VCaP (cell line): ENCODE measurements around the gene NBPF1.
A peak's percentile ranks its signal among the peaks of the same experiment; 100 is the strongest.
"Not testable (repeated sequence)": the region's sequence is repeated elsewhere in the genome, so short reads cannot be mapped to it uniquely, and the experiment has no call there.

Experiments used
- H3K27ac ChIP-seq: fragments of 450-650 bp; 2 replicates; pipeline ENCODE4 v1.5.1; 2017
- TF ChIP-seq, protein P1 (sequence below): fragments of 450-650 bp; conservative IDR thresholded peaks from 2 replicates; pipeline ENCODE4 v1.5.1; 2017; ENCODE audit warnings: mild to moderate bottlenecking, moderate library complexity

The NBPF1 gene

DNA sequence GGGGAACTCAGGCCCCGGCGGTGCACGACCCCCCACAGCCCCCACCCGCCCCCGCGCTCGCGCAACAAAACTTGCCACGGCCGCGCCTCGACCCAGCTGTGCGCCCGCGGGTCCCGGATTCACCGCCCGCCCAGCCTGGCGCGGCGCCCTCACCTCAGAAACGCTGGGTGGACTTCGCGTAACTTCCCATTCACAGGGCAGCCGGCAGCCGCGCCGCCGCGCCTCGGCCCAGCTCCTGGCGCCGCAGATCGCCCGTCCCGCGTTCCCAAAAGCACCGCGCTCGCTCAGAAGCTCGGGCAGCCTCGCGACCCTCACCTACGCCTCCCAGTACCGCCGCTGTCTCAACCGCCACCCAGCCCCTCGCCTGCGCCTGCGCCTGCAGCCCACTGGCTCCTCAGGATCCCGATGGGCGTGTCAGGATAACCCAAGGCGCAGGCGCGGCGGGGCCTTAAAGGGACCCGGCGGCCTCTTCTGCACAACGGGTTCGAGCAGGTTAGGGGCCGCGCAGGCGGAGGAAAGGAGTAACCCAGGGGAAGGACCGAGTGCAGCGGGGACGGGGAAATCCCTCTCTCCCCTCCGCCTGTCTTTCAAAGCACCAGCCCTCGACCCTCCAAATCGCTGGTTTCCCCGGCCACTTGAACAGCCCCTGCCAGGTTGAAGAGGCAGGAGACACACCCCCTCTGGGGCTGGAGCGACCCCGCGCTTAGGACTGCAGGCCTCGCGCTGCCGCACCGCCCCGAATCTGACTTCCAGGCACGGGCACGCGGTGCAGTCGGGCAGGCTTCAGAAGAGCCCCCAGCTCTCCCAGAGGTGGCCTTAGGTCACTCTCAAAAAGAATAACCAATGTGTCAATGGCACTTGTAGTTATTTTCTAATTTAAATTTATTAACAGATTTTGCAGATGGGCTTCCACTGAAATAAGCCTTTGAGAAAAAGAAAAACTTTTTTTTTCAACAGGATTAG lies at the start of gene NBPF1:
Gene NBPF1, minus strand, starts transcription at position 380 of the 963 bp plus-strand sequence.
- TF ChIP-seq, protein P1, sequence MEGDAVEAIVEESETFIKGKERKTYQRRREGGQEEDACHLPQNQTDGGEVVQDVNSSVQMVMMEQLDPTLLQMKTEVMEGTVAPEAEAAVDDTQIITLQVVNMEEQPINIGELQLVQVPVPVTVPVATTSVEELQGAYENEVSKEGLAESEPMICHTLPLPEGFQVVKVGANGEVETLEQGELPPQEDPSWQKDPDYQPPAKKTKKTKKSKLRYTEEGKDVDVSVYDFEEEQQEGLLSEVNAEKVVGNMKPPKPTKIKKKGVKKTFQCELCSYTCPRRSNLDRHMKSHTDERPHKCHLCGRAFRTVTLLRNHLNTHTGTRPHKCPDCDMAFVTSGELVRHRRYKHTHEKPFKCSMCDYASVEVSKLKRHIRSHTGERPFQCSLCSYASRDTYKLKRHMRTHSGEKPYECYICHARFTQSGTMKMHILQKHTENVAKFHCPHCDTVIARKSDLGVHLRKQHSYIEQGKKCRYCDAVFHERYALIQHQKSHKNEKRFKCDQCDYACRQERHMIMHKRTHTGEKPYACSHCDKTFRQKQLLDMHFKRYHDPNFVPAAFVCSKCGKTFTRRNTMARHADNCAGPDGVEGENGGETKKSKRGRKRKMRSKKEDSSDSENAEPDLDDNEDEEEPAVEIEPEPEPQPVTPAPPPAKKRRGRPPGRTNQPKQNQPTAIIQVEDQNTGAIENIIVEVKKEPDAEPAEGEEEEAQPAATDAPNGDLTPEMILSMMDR = no peak

DNA sequence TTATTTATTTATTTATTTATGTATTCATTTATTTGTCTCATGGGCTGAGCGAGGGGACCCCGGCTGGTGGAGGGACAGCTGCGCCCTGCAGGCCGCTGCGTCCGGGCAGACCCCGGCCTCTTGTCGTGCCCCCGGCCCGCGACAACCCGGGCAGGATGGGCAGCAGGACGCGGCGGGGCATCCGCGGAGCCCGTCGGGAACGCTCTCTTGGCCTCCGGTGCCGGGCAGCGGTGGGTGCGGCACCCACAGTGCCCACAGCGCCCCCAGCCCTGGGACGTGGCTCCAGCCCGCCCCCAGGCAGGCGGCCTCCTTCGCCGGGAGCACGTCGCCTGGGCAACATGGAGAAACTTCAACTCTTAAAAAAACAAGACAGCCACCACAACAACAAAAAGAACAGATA lies 44.9 kb upstream of the NBPF1 start:
- not testable (repeated sequence) for H3K27ac ChIP-seq

More for the DNA sequence above, at the start of gene NBPF1:
- peak within 1 kb of the TSS; percentile 88 for H3K27ac ChIP-seq

DNA sequence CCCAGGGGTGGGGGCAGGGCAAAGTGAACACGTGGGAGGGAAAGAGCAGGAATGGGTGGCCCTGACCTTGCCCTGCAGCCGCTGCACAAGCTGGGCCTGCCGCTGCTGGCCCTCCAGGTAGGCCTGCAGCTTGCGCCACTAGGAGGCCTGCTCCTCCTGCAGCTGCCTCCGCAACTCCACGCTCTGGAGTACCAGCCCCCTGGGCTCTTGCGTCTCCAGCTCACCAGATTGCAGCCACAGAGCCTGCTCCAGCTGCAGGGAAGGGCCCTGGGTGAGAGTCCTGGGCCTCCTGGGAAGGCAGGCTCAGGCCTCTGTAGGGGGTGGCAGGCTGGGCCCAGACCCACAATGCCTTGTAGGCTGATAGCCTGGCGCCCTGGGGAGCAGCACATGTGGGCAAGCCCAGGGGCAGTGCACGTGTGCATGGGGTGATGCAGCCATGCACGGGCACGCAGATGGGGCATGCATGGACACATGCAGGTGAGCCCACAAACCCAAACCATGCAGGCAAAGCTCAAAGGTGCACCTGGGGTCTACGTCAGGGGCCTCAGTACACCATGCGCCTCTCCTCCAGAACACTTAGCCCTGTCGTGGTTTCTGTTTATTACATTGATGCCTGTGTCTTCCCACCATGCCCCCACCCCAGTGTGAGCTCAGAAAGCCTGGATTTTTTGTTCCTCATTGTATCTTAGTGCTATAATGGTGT lies 43.8 kb upstream of the NBPF1 start:
- not testable (repeated sequence) for H3K27ac ChIP-seq

DNA sequence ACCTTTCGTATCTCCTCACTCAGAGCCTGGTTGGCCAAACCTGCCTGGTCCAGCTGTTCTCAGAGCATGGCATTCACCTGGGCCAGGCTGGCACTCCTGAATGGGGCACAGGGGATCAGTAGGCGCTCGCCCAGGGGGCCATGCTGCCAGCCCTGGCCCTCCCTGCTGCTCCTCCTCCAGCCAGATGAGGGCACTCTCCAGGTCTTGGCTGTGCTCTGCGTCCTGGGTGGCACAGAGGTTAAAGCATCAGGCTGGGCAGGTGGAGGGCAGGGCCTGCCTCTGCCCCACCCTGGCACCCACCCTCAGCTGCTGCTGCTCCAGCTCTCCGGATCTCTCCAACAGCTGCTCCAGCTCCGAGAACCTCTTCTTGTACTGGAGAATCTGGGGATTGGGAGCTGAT lies 43.2 kb upstream of the NBPF1 start:
- not testable (repeated sequence) for H3K27ac ChIP-seq

DNA sequence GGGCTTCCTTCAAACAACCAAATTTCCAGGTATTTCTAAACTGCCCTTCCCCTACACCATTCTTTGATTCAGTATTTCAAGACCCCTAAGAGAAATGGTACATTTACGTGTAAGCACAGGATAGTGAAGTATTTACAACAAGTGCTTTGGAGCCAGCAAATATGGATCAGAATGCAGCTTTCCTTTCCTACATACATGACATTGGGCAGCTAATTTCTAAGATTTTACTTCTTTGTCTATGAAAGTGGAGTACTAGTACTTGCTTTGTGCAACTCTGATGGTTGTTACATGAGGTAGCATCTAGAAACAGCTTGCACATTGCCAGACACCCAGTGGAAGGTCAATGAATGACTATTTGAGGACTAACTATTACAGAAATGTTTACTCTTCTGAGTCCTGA lies 38.2 kb upstream of the NBPF1 start:
- not testable (repeated sequence) for H3K27ac ChIP-seq
- TF ChIP-seq, protein P1 = 0 out of 2 replicates have a peak, but pooled peaks have one; percentile 28

DNA sequence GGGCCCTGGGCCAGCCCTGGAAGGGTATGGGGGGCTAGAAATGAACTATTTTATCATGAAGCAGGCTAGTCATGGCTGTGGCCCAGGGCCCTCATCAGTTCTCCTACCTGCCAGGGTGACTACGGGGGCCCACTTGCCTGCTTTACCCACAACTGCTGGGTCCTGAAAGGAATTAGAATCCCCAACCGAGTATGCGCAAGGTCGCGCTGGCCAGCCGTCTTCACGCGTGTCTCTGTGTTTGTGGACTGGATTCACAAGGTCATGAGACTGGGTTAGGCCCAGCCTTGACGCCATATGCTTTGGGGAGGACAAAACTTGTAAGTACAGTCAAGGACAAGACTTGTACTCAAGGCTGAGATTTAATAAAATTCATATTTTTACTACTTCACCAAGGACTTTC lies 36.6 kb upstream of the NBPF1 start:
- H3K27ac ChIP-seq = not testable (repeated sequence)

DNA sequence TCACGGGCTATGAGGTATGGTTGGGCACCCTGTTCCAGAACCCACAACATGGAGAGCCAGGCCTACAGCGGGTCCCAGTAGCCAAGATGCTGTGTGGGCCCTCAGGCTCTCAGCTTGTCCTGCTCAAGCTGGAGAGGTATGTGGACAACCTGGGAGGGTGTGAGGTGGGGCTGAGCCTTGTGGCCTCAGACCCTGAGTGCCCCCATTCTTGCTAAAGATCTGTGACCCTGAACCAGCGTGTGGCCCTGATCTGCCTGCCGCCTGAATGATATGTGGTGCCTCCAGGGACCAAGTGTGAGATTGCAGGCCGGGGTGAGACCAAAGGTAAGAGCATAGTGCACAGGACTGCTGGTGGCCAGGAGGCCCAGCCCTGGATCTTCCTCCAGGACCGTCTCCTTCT lies 36.0 kb upstream of the NBPF1 start:
- not testable (repeated sequence) for H3K27ac ChIP-seq

DNA sequence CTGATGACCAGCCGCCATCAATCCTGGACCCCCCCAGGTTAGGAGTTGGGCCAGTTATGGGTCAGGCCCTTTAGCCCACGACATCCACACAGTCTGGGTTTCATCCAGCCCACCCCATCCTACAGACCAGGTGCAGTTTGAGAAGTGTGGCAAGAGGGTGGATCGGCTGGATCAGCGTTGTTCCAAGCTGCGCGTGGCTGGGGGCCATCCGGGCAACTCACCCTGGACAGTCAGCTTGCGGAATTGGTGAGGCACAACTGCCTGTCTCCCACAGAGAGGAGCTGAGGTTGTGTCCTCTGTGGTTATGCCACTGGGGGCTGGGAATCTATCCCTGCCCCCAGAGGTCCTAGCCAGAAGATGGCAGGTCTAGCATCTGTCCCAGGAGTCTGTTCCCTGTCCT lies 35.4 kb upstream of the NBPF1 start:
- not testable (repeated sequence) for H3K27ac ChIP-seq

DNA sequence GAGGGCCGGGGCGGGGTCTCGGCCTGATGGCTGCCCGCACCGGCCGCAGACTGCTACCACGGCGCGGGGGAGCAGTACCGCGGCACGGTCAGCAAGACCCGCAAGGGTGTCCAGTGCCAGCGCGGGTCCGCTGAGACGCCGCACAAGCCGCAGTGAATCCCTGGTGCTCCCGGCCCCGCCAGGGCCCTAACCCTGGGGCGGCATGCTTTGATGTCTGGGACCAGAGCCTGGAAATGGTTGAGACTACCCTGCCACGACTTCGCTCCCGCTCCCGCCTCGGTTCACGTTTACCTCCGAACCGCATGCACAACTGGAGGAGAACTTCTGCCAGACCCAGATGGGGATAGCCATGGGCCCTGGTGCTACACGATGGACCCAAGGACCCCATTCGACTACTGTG lies 34.9 kb upstream of the NBPF1 start:
- not testable (repeated sequence) for H3K27ac ChIP-seq

DNA sequence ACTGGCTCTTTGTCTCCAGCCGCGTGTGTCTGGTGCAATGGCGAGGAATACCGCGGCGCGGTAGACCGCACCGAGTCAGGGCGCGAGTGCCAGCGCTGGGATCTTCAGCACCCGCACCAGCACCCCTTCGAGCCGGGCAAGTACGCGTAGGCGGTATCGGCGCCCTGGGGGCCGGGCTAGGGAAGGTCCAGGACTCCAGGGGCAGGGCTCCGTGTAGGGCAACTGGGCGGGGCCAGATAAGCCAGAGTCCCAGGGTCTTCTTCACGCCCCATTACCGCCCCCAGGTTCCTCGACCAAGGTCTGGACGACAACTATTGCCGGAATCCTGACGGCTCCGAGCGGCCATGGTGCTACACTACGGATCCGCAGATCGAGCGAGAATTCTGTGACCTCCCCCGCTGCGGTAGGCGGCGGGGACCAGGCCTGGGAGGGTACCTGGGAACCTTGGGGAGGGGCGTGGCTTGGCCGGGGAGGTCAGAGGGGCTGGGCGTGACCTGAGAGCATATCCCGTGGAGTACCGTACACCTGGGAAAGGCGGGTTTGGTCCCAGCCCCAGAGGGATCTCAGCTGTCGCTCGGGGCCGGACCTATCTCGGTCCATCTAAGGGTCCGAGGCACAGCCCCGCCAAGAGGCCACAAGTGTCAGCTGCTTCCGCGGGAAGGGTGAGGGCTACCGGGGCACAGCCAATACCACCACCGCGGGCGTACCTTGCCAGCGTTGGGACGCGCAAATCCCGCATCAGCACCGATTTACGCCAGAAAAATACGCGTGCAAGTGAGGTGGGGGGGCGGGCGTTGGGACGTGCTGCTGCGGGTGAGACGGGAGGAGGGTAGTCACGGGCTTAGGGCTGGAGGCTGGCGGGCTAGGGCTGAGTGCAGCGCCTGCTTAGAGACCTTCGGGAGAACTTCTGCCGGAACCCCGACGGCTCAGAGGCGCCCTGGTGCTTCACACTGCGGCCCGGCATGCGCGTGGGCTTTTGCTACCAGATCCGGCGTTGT lies 34.1 kb upstream of the NBPF1 start:
- not testable (repeated sequence) for H3K27ac ChIP-seq

DNA sequence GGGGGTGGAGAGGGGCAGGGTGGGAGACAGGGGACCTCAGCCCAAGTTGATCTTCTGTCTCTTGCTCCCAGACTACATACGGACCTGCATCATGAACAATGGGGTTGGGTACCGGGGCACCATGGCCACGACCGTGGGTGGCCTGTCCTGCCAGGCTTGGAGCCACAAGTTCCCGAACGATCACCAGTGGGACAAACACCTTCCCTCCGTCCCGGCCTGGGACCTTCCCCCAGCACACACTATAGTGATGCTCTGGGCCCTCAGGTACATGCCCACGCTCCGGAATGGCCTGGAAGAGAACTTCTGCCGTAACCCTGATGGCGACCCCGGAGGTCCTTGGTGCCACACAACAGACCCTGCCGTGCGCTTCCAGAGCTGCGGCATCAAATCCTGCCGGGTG lies 33.4 kb upstream of the NBPF1 start:
- H3K27ac ChIP-seq = not testable (repeated sequence)

DNA sequence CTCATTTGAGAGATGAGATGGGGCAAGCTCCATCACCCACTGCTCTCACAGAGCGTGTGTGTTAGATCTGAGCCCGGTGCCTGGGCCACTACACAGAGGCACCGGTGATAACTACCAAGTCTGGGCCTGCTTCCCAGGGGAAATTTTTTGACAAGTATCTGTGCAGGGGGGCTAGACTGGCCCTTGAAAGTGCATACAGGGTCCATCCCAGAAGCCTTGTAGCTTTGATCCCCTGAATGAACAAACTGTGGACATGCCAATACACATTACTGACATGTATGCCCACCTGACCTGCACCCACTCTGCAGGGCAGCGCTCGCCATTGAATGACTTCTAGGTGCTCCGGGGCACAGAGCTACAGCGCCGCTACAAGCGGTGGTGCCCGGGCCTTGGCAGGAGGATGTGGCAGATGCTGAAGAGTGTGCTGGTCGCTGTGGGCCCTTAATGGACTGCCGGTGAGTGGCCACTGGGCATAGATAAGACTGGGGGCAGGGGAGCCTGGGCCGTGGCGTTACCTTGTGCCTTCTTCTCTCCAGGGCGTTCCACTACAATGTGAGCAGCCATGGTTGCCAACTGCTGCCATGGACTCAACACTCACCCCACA lies 32.8 kb upstream of the NBPF1 start:
- H3K27ac ChIP-seq = not testable (repeated sequence)

DNA sequence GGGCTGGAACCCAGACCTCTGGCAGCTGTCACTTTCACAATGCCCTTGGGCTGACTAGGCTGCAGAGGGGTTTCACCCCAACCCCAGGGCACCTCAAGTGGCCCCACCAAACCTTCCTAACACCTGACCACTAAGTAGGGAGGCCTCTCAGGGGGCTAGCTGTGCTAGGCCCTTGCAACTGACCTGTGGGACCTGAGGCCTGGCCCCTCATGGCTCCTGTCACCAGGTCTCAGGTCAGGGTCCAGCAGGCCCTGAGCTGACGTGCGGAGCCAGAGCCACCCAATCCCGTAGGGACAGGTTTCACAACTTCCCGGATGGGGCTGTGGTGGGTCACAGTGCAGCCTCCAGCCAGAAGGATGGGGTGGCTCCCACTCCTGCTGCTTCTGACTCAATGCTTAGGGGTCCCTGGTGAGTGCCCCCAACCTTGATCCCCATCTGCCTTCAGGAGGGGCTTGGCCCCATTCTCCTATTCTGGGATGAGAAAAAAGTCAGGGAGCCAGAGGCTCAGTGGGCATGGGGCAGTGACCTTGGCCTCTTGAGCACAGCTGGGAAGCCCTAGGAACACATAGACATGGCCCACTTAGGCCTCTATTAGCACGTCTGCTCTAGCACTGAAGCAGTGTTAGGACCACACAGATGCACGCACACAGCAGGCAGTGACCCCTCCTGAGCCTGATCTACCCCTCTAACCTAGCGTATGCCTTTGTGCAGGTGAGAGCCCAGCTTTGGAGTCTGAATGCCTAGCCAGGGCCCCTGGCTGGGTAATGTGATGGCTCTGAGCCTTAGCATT lies 32.1 kb upstream of the NBPF1 start:
- H3K27ac ChIP-seq = peak overlapping the region; percentile 88
